ENCODE results near the gene RCOR1.
"Not testable (repeated sequence)": the region's sequence is repeated elsewhere in the genome, so short reads cannot be mapped to it uniquely, and the experiment has no call there.

Gene RCOR1

GRCh38 chr14:102591944-102592762, at the start of gene RCOR1:
Gene RCOR1 (plus strand): TSS chr14:102592649. CDS start chr14:102592887, 238 bp downstream.
- DNase-seq: peak; percentile 91

GRCh38 chr14:102544046-102544746, 48.3 kb upstream of the RCOR1 start:
- DNase-seq: no peak

GRCh38 chr14:102544747-102545460, 47.5 kb upstream of the RCOR1 start:
- no peak for DNase-seq

GRCh38 chr14:102545461-102546265, 46.8 kb upstream of the RCOR1 start:
- no peak for DNase-seq

GRCh38 chr14:102548616-102549240, 43.7 kb upstream of the RCOR1 start:
- no peak for DNase-seq

GRCh38 chr14:102550927-102551401, 41.5 kb upstream of the RCOR1 start:
- not testable (repeated sequence) for DNase-seq

GRCh38 chr14:102551995-102552705, 40.3 kb upstream of the RCOR1 start:
- no peak for DNase-seq

- peak; percentile 14 for DNase-seq
Measured at GRCh38 chr14:102554821-102555819, 37.3 kb upstream of the RCOR1 start.

GRCh38 chr14:102556098-102556677, 36.3 kb upstream of the RCOR1 start:
- DNase-seq: no peak

GRCh38 chr14:102557434-102558226, 34.8 kb upstream of the RCOR1 start:
- no peak for DNase-seq

GRCh38 chr14:102558556-102558955, 33.9 kb upstream of the RCOR1 start:
- no peak for DNase-seq

- DNase-seq: no peak
Measured at GRCh38 chr14:102560458-102561261, 31.8 kb upstream of the RCOR1 start.

- no peak for DNase-seq
Measured at GRCh38 chr14:102565331-102565887, 27.0 kb upstream of the RCOR1 start.

- DNase-seq: no peak
Measured at GRCh38 chr14:102565959-102566358, 26.5 kb upstream of the RCOR1 start.

GRCh38 chr14:102568115-102568614, 24.3 kb upstream of the RCOR1 start:
- DNase-seq: no peak

- DNase-seq: no peak
Measured at GRCh38 chr14:102570334-102570995, 22.0 kb upstream of the RCOR1 start.

GRCh38 chr14:102571043-102571442, 21.4 kb upstream of the RCOR1 start:
- no peak for DNase-seq

Data from NCI-H748 treated with DMSO at 0.1 percent for 48 hours (cell line).